ENCODE results near the gene TUBGCP2. TPM values are rescaled to one million over a fixed set of nuclear protein-coding genes. Genes with fewer than 3 reads are reported as not detected.

TUBGCP2 gene
- total RNA-seq, 1 donor from 2014 or later, result 56.2 TPM

GRCh38 chr10:133312016-133312768 is 3.5 kb upstream of the TUBGCP2 start:
- H4K20me1 ChIP-seq (ENCODE audit: insufficient read depth, low read length), result peaks cover 22% of the 10 kb centered on the region
- no peaks in the 10 kb centered on the region for H3K36me3 ChIP-seq (ENCODE audit: insufficient read depth, low read length)
- H3K4me1 Mint-ChIP-seq (ENCODE audit: low read depth, unreplicated experiment), result peaks cover 5% of the 10 kb centered on the region
- H2AFZ ChIP-seq (ENCODE audit: low read depth, low read length), result no peak overlapping the region
- TF ChIP-seq CTCF (IDR thresholded peaks at IDR 0.05; ENCODE audit: insufficient read depth, low read depth, low read length), result no peak
- no peak for TF ChIP-seq EZH2 (IDR thresholded peaks at IDR 0.05; ENCODE audit: insufficient read depth, low read length)
- H3K9me3 Mint-ChIP-seq (ENCODE audit: unreplicated experiment), result no peaks in the 10 kb centered on the region
- no peak overlapping the region for H3K4me3 Mint-ChIP-seq (ENCODE audit: unreplicated experiment)
- no peaks in the 10 kb centered on the region for H3K27me3 ChIP-seq (ENCODE audit: insufficient read depth, low read length)
- H3K79me2 ChIP-seq (ENCODE audit: insufficient read depth, low read length), result peaks cover 14% of the 10 kb centered on the region
- H3K4me2 ChIP-seq (ENCODE audit: low read length), result no peak overlapping the region
- H3K4me1 ChIP-seq (ENCODE audit: insufficient read depth, low read length), result peaks cover 12% of the 10 kb centered on the region
- FAIRE-seq (no peak), DNase-seq (ENCODE audit: low read depth) (no peak)
- H3K9me3 ChIP-seq (ENCODE audit: insufficient read depth, low read depth, low read length), result no peaks in the 10 kb centered on the region
- H3K9ac ChIP-seq (ENCODE audit: low read length), result no peak overlapping the region
- peaks cover 3% of the 10 kb centered on the region for H3K36me3 Mint-ChIP-seq (ENCODE audit: low read depth, unreplicated experiment)
- no peaks in the 10 kb centered on the region for H3K27me3 Mint-ChIP-seq (ENCODE audit: low read depth, unreplicated experiment)
- no peak overlapping the region for H3K27ac ChIP-seq (ENCODE audit: low read depth, low read length)
- H3K4me3 ChIP-seq (ENCODE audit: insufficient read depth, low read depth, low read length), result no peak overlapping the region
- no peak overlapping the region for H3K27ac Mint-ChIP-seq (ENCODE audit: unreplicated experiment)

GRCh38 chr10:133311570-133311969 is 2.9 kb upstream of the TUBGCP2 start:
- Mint-ChIP-seq H3K4me3 (ENCODE audit: unreplicated experiment) (no peak overlapping the region), H3K27ac (ENCODE audit: unreplicated experiment) (no peak overlapping the region), H3K36me3 (ENCODE audit: low read depth, unreplicated experiment) (peaks cover 3% of the 10 kb centered on the region), H3K4me1 (ENCODE audit: low read depth, unreplicated experiment) (peaks cover 9% of the 10 kb centered on the region), H3K27me3 (ENCODE audit: low read depth, unreplicated experiment) (no peaks in the 10 kb centered on the region), H3K9me3 (ENCODE audit: unreplicated experiment) (no peaks in the 10 kb centered on the region)
- Histone ChIP-seq H3K4me2 (ENCODE audit: low read length) (no peak overlapping the region), H3K79me2 (ENCODE audit: insufficient read depth, low read length) (peaks cover 21% of the 10 kb centered on the region), H3K4me1 (ENCODE audit: insufficient read depth, low read length) (peaks cover 15% of the 10 kb centered on the region), H3K36me3 (ENCODE audit: insufficient read depth, low read length) (no peaks in the 10 kb centered on the region), H3K4me3 (ENCODE audit: insufficient read depth, low read depth, low read length) (no peak overlapping the region), H3K9ac (ENCODE audit: low read length) (no peak overlapping the region), H2AFZ (ENCODE audit: low read depth, low read length) (no peak overlapping the region), H3K9me3 (ENCODE audit: insufficient read depth, low read depth, low read length) (no peaks in the 10 kb centered on the region), H3K27me3 (ENCODE audit: insufficient read depth, low read length) (no peaks in the 10 kb centered on the region), H4K20me1 (ENCODE audit: insufficient read depth, low read length) (peaks cover 28% of the 10 kb centered on the region), H3K27ac (ENCODE audit: low read depth, low read length) (no peak overlapping the region)
- no peak for FAIRE-seq
- no peak for DNase-seq (ENCODE audit: low read depth)
- TF ChIP-seq EZH2 (IDR thresholded peaks at IDR 0.05; ENCODE audit: insufficient read depth, low read length) (no peak), CTCF (IDR thresholded peaks at IDR 0.05; ENCODE audit: insufficient read depth, low read depth, low read length) (no peak)

- H3K4me3 Mint-ChIP-seq (ENCODE audit: unreplicated experiment), result no peak overlapping the region
- H3K36me3 ChIP-seq (ENCODE audit: insufficient read depth, low read length), result no peaks in the 10 kb centered on the region
- H3K27ac ChIP-seq (ENCODE audit: low read depth, low read length), result no peak overlapping the region
- H3K9ac ChIP-seq (ENCODE audit: low read length), result no peak overlapping the region
- no peaks in the 10 kb centered on the region for H3K27me3 Mint-ChIP-seq (ENCODE audit: low read depth, unreplicated experiment)
- H3K4me1 Mint-ChIP-seq (ENCODE audit: low read depth, unreplicated experiment), result peaks cover 9% of the 10 kb centered on the region
- H3K4me1 ChIP-seq (ENCODE audit: insufficient read depth, low read length), result peaks cover 15% of the 10 kb centered on the region
- H3K27me3 ChIP-seq (ENCODE audit: insufficient read depth, low read length), result no peaks in the 10 kb centered on the region
- no peak overlapping the region for H3K27ac Mint-ChIP-seq (ENCODE audit: unreplicated experiment)
- no peak overlapping the region for H3K4me2 ChIP-seq (ENCODE audit: low read length)
- H4K20me1 ChIP-seq (ENCODE audit: insufficient read depth, low read length), result peaks cover 34% of the 10 kb centered on the region
- no peaks in the 10 kb centered on the region for H3K9me3 ChIP-seq (ENCODE audit: insufficient read depth, low read depth, low read length)
- H3K4me3 ChIP-seq (ENCODE audit: insufficient read depth, low read depth, low read length), result no peak overlapping the region
- H2AFZ ChIP-seq (ENCODE audit: low read depth, low read length), result no peak overlapping the region
- DNase-seq (ENCODE audit: low read depth) (no peak), FAIRE-seq (no peak)
- H3K9me3 Mint-ChIP-seq (ENCODE audit: unreplicated experiment), result no peaks in the 10 kb centered on the region
- H3K79me2 ChIP-seq (ENCODE audit: insufficient read depth, low read length), result peaks cover 28% of the 10 kb centered on the region
- H3K36me3 Mint-ChIP-seq (ENCODE audit: low read depth, unreplicated experiment), result peaks cover 3% of the 10 kb centered on the region
- TF ChIP-seq EZH2 (IDR thresholded peaks at IDR 0.05; ENCODE audit: insufficient read depth, low read length), result no peak
- no peak for TF ChIP-seq CTCF (IDR thresholded peaks at IDR 0.05; ENCODE audit: insufficient read depth, low read depth, low read length)
Observed at GRCh38 chr10:133310789-133311188, 2.1 kb upstream of the TUBGCP2 start.
